ENCODE data around the gene PARP11.

GRCh38 chr12:3792623-3793288, 80.4 kb downstream of the PARP11 start:
- TF ChIP-seq, protein P1, sequence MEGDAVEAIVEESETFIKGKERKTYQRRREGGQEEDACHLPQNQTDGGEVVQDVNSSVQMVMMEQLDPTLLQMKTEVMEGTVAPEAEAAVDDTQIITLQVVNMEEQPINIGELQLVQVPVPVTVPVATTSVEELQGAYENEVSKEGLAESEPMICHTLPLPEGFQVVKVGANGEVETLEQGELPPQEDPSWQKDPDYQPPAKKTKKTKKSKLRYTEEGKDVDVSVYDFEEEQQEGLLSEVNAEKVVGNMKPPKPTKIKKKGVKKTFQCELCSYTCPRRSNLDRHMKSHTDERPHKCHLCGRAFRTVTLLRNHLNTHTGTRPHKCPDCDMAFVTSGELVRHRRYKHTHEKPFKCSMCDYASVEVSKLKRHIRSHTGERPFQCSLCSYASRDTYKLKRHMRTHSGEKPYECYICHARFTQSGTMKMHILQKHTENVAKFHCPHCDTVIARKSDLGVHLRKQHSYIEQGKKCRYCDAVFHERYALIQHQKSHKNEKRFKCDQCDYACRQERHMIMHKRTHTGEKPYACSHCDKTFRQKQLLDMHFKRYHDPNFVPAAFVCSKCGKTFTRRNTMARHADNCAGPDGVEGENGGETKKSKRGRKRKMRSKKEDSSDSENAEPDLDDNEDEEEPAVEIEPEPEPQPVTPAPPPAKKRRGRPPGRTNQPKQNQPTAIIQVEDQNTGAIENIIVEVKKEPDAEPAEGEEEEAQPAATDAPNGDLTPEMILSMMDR (IDR thresholded peaks at IDR 0.05; ENCODE audit: low read depth, low read length, poor library complexity, severe bottlenecking), result no peak
- no peak for TF ChIP-seq EZH2phosphoT487 (IDR thresholded peaks at IDR 0.05; ENCODE audit: borderline replicate concordance, low read length)
